MCF 10A (cell line): ENCODE results near the gene IL10RB. TPM values are rescaled to one million over a fixed set of nuclear protein-coding genes. Genes with fewer than 3 reads are reported as not detected.
A peak's percentile ranks its signal among the peaks of the same experiment; 100 is the strongest.
"Not testable (repeated sequence)": the region's sequence is repeated elsewhere in the genome, so short reads cannot be mapped to it uniquely, and the experiment has no call there.

Experiments
- BruUV-seq: library from RNA; stranded (reverse); fragments of 400-500 nt; replicated peaks from 2 replicates; lab custom pipeline; 2021; lab: Mats Ljungman, UMichigan
- CTCF ChIA-PET: fragments of 300-600 bp; sonication (Branson Sonifier 250); formaldehyde crosslinking; extraction: SDS; loops from one replicate; lab custom pipeline; 2021; ENCODE audit warnings: antibody characterized with exemption, inconsistent platforms; lab: Yijun Ruan, JAX
- POLR2A ChIA-PET: fragments of 300-600, 350-650 bp; sonication (Branson Sonifier 250); formaldehyde crosslinking; extraction: SDS; loops from one replicate; lab custom pipeline; 2020; ENCODE audit warnings: antibody characterized with exemption, inconsistent platforms; lab: Yijun Ruan, JAX
- DNase-seq: peaks from one replicate; pipeline ENCODE4 v3.0.0-alpha.2; 2018; ENCODE audit not compliant: unreplicated experiment
- H3K27ac Mint-ChIP-seq: one replicate; pipeline ENCODE4 v1.8.0; 2022; ENCODE audit warnings: mild to moderate bottlenecking, low read depth, mixed read lengths; ENCODE audit not compliant: unreplicated experiment
- H3K27me3 Mint-ChIP-seq: one replicate; pipeline ENCODE4 v1.8.0; 2022; ENCODE audit warnings: mixed read lengths; ENCODE audit not compliant: insufficient read depth, unreplicated experiment
- H3K36me3 Mint-ChIP-seq: one replicate; pipeline ENCODE4 v1.8.0; 2022; ENCODE audit warnings: mild to moderate bottlenecking, moderate library complexity, mixed read lengths; ENCODE audit not compliant: insufficient read depth, unreplicated experiment
- H3K4me1 Mint-ChIP-seq: one replicate; pipeline ENCODE4 v1.8.0; 2022; ENCODE audit warnings: mixed read lengths; ENCODE audit not compliant: insufficient read depth, unreplicated experiment
- H3K4me3 Mint-ChIP-seq: one replicate; pipeline ENCODE4 v1.8.0; 2022; ENCODE audit warnings: mild to moderate bottlenecking, moderate library complexity, mixed read lengths; ENCODE audit not compliant: unreplicated experiment
- H3K9me3 Mint-ChIP-seq: one replicate; pipeline ENCODE4 v1.8.0; 2022; ENCODE audit warnings: mixed read lengths; ENCODE audit not compliant: unreplicated experiment
- intact Hi-C: fragments of 100-400 bp; cut with micrococcal nuclease; formaldehyde crosslinking; loops from 2 replicates; pipeline ENCODE4 v1.14.1; 2022
- total RNA-seq: library from RNA; stranded (reverse); gene quantifications from 2 replicates; pipeline ENCODE4 v1.2.3, GENCODE V29; 2022
- TF ChIP-seq, protein P1 (sequence below): fragments of 200-600 bp; IDR thresholded peaks from one replicate; pipeline ENCODE4 v1.8.0; 2022; ENCODE audit warnings: antibody characterized with exemption, mild to moderate bottlenecking; ENCODE audit not compliant: unreplicated experiment

Gene IL10RB
- total RNA-seq, 1 experiment from 2014 or later: 23.2 TPM

DNA sequence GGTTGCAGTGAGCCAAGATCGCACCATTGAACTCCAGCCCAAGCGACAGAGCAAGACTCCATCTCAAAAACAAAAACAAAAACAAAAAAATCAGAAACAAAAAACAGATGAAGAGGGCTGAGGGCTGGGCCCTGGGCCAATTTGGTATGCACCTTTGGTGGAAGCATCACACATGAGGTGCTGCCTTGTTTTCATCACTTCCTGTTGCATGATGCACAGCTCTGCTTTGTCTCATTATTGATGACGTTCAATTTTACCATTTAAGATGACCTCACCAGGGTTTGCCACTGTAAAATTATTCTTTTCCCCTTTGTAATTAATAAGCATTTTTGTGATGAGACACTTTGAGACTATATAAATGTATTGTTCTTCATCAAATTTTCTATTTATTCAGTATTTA lies 46.2 kb upstream of the IL10RB start:
- H3K4me1 Mint-ChIP-seq: peaks cover 7% of the 10 kb centered on the region
- intact Hi-C loops: loop anchor here (10.0 kb wide), 1 partner anchor 105 kb away; the partner anchor contains the start of gene IFNAR1
- no peaks in the 10 kb centered on the region for H3K27me3 Mint-ChIP-seq
- no peaks in the 10 kb centered on the region for H3K9me3 Mint-ChIP-seq
- ChIA-PET CTCF (interaction anchor here (0.5 to 1.5 kb wide), 2 partner anchors 10 to 420 kb away, joined by 3 read pairs; partner anchors contain the start of gene IFNAR2), POLR2A (interaction anchor here (0.5 to 3.2 kb wide), 3 partner anchors 16 to 49 kb away, joined by 3 to 6 read pairs (median 3); partner anchors contain the start of gene IL10RB)
- TF ChIP-seq, protein P1, sequence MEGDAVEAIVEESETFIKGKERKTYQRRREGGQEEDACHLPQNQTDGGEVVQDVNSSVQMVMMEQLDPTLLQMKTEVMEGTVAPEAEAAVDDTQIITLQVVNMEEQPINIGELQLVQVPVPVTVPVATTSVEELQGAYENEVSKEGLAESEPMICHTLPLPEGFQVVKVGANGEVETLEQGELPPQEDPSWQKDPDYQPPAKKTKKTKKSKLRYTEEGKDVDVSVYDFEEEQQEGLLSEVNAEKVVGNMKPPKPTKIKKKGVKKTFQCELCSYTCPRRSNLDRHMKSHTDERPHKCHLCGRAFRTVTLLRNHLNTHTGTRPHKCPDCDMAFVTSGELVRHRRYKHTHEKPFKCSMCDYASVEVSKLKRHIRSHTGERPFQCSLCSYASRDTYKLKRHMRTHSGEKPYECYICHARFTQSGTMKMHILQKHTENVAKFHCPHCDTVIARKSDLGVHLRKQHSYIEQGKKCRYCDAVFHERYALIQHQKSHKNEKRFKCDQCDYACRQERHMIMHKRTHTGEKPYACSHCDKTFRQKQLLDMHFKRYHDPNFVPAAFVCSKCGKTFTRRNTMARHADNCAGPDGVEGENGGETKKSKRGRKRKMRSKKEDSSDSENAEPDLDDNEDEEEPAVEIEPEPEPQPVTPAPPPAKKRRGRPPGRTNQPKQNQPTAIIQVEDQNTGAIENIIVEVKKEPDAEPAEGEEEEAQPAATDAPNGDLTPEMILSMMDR: no peak
- BruUV-seq: no TSS peak
- H3K27ac Mint-ChIP-seq: no peak overlapping the region
- DNase-seq: no peak
- no peak overlapping the region for H3K4me3 Mint-ChIP-seq
- H3K36me3 Mint-ChIP-seq: no peaks in the 10 kb centered on the region

DNA sequence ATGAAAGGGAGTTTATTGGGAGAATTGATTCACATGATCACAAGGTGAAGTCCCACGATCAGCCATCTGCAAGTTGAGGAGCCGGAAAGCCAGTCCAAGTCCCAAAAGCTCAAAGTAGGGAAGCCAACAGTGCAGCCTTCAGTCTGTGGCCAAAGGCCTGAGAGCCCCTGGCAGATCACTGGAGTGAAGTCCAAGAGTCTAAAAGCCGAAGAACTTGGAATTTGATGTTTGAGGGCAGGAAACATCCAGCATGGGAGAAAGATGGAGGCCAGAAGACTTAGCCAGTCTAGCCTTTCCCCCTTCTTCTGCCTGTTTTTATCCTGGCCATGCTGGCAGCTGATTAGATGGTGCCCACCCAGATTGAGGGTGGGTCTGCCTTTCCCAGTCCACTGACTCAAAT lies 40.8 kb upstream of the IL10RB start:
- H3K36me3 Mint-ChIP-seq, POLR2A ChIA-PET, BruUV-seq, H3K4me3 Mint-ChIP-seq, H3K9me3 Mint-ChIP-seq, CTCF ChIA-PET, H3K4me1 Mint-ChIP-seq, H3K27me3 Mint-ChIP-seq, H3K27ac Mint-ChIP-seq, DNase-seq: not testable (repeated sequence)
- intact Hi-C loops: loop anchor here (10.0 kb wide), 1 partner anchor 99 kb away; the partner anchor contains the start of gene IFNAR1

- DNase-seq: no peak
- no TSS peak for BruUV-seq
- Mint-ChIP-seq H3K27me3 (no peaks in the 10 kb centered on the region), H3K4me1 (peaks cover 23% of the 10 kb centered on the region), H3K9me3 (no peaks in the 10 kb centered on the region), H3K27ac (no peak overlapping the region), H3K36me3 (peaks cover 6% of the 10 kb centered on the region), H3K4me3 (no peak overlapping the region)
- TF ChIP-seq, protein P1: no peak
- intact Hi-C loops: loop anchor here (10.0 kb wide), 1 partner anchor 96 kb away; the partner anchor contains the start of gene IFNAR1
- POLR2A ChIA-PET: interaction anchor here (1.1 to 3.5 kb wide), 3 partner anchors 23 to 97 kb away, joined by 3 to 21 read pairs (median 10); partner anchors contain the start of gene IFNAR1
- CTCF ChIA-PET: interaction anchor here (0.7 kb wide), 1 partner anchor 38 kb away, joined by 5 read pairs; the partner anchor contains the start of gene IL10RB
These were observed 37.7 kb upstream of the IL10RB start for GRCh38 chr21:33228455-33228854.

DNA sequence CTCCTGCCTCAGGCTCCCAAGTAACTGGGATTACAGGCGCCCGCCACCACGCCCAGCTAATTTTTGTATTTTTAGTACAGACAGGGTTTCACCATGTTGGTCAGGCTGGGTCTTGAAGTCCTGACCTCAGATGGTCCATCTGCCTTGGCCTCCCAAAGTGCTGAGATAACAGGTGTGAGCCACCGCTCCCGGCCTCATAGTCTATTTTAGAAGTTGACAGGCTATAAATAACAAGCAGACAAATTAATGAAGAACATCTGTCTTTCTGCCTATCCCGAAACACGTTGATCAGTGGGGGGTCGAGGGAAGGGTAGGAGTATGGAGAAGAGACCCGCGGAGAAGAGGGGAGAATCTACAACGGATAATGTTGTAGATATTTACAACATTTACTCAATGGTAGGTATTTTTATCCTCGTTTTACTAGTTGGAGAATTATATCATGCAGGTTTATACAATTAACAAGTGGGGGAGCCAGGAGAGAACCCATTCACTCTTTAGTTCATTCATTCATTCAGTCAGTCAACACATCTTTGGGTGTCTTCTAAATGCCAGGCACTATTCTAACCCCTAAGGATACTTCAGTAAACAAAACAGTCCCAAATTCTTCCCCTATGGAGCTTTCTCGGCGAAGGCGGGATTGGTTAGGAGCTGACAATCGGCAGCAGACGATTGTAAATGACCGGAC lies 36.9 kb upstream of the IL10RB start:
- intact Hi-C loops: loop anchor here (10.0 kb wide), 1 partner anchor 96 kb away; the partner anchor contains the start of gene IFNAR1
- BruUV-seq: no TSS peak
- CTCF ChIA-PET: interaction anchor here (1.0 kb wide), 1 partner anchor 10 kb away, joined by 3 read pairs; no protein-coding TSS in a partner anchor
- DNase-seq: no peak
- POLR2A ChIA-PET: interaction anchor here (0.6 to 3.5 kb wide), 14 partner anchors 11 to 257 kb away, joined by 3 to 21 read pairs (median 5); partner anchors contain the start of genes IFNAR1, IL10RB and TMEM50B
- Mint-ChIP-seq H3K9me3 (no peaks in the 10 kb centered on the region), H3K27ac (no peak overlapping the region), H3K36me3 (peaks cover 6% of the 10 kb centered on the region), H3K4me3 (peak overlapping the region; percentile 82), H3K27me3 (no peaks in the 10 kb centered on the region), H3K4me1 (peaks cover 23% of the 10 kb centered on the region)
- TF ChIP-seq, protein P1: no peak
